HG03175 (cell line): ENCODE results near the gene CIAO2B.

Source experiments
- ATAC-seq: cut with Tn5 transposase; IDR thresholded peaks from one replicate; pipeline ENCODE4 v1.9.1; 2021; ENCODE audit warnings: mild to moderate bottlenecking, moderate library complexity; ENCODE audit not compliant: unreplicated experiment

The CIAO2B gene

GRCh38 chr16:66921729-66922450 lies 12.3 kb downstream of the CIAO2B start:
- no peak for ATAC-seq

DNA sequence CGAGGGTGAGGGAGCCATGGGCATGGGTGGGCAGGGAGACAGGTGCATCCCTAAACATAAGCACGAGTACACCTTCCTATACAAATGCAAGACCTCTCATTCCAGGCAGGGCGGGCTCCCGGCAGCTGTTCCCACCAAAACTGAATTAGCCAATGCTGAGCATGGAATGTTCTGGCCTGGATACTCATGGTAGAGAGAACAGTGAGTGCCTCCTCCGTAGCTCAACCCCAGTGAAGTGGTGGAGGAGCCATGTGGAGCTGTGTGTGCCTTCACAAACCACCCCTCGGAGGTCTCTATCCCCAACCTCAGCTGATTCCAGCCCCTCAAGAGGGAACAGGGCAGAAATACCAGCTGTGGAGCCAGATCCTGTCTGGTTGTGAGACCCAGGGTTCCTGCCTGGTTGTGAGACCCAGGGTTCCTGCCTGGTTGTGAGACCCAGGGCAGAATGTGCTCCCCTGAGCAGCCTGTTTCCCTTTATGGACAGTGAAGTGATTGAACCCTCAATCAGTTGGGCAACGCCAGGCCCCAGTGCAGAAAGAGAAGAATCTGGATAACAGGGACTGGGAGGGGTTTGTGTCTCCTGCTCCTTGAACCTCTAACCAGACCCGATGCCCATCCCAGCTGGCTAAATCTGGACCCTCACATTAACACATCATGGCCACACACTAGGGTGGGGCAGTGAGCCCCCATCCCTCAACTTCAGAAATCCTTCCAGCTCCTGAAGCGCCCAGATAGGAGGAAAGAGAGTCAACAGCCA lies 13.1 kb downstream of the CIAO2B start:
- ATAC-seq, result no peak

GRCh38 chr16:66920299-66920590 lies 14.0 kb downstream of the CIAO2B start:
- no peak for ATAC-seq

- ATAC-seq, result no peak
These were observed 14.5 kb downstream of the CIAO2B start for GRCh38 chr16:66919569-66920298.

DNA sequence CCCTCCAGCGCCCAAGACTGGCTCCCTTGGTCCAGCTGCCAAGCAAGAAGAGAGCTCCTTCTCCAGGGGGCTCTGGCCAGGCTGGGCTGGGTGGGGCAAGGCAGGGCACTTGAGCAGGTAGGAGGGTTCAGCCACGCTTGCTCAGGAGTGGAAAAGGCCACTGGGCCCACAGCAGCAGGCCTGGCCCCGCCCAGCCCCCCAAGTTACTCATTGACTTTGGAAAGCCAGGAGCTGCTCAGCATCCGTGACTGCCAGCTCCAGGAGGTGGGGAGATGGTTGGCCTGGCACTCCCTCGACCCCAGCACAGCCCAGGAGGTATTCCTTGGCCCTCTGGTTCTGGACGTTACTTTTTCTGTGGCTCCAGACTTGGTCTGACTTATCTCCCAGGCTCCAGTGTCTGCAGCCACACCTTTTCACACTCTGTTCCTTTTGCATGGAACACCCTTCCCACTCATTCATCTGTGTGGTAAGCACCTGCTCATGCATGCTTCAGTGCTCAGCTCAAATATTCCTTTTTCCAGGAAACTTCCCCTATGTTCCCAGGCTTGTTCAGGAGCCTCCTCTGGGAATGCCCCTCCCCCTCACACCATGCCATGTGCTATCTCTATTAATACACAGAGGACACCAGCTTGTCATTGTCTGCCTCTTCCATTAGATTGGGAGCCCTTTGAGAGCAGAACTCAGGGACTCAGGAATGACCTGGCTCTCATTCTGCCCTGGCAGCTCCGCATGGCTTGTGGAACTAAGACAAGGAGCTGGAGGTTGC lies 15.2 kb downstream of the CIAO2B start, which contains the start of gene CDH16:
CDH16 (minus strand) TSS at position 83 of the 766 bp plus-strand sequence. CDS start 820 bp downstream, outside the sequence.
- ATAC-seq, result no peak

GRCh38 chr16:66918355-66918754 lies 15.8 kb downstream of the CIAO2B start:
- ATAC-seq, result no peak

DNA sequence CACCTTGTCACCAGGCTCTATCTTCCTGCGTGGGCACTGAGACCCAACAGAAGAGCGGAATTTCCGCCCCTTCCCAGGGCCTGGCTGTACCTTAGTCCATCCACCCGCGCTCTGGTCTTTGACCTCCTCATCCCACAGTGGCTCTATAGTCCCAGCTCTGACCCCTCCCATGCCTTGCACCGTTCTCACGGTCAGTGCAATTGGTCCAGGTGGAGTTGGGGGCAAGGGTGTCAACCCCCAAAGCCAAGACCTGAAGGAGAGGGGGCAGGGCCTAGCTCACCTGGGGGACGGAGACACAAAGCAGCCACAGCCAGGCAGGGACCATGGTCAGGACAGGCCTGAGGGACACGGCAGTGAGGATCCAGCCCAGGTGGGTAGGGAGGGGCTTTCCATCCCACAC lies 16.5 kb downstream of the CIAO2B start:
- ATAC-seq, result no peak

- ATAC-seq, result no peak
These were observed 17.7 kb downstream of the CIAO2B start for GRCh38 chr16:66916518-66916917.

- ATAC-seq, result no peak
These were observed 19.2 kb downstream of the CIAO2B start for GRCh38 chr16:66915041-66915440.

- ATAC-seq, result no peak
These were observed 19.7 kb downstream of the CIAO2B start for GRCh38 chr16:66914541-66914940.

DNA sequence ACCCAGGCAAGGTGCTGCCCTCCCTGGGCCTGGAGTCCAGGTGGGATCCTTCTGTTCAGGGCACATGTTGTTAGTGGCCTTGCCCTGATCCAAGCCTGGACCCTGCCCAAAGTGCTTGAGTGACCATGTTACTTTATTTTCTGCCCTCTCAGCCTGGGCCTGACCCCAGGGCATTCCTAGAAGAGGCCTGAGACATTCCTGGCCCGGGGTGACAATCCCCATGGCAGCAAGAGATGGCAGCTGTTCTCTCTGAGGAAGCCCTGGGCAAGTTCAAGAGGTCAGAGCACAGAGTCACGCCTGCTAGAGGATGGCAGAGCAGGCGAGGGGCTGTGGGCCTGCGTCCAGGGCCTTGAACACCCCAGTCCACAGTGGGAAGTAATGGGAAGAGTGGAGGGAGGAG lies 20.5 kb downstream of the CIAO2B start:
- ATAC-seq, result no peak

DNA sequence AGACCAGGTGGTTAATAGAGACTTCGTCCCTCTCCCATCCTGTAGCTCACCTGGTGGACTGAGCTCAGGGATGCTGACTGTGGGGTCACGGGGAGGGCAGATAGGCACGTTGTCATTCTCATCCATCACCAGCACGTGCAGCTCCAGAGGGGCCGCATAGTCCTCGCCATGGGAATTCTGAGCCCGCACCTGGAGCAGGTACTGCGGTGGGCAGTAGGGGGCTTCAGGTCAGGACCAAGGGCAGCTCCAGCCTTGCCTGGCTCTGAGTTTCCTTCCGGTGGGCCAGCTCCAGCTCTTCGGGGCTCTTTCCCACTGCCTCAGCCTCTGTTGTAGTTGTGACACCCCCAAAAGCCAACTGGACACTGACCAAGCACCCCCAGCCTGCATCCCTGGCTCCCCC lies 21.1 kb downstream of the CIAO2B start:
- no peak for ATAC-seq

DNA sequence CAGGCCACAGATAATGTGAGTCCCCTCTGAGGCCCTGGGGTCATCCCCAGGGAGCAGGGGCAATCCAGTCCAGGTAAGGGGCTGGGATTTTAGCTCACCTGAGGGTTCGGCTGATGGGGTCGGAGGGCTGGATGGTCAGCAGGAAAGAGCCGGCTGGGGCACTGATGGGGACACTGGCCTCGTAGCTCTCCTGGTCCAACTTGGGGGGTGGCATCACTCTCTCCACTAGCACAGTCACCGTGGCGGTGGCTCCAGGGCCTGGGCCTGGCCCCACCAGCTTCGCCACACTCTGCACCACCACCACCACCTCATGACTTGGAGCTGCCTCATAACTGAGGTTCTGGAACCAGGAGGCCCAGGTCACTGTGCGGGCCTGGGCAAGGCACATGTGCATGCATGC lies 22.4 kb downstream of the CIAO2B start:
- no peak for ATAC-seq

GRCh38 chr16:66911112-66911511 lies 23.1 kb downstream of the CIAO2B start:
- no peak for ATAC-seq

GRCh38 chr16:66910175-66910940 lies 23.8 kb downstream of the CIAO2B start:
- ATAC-seq, result no peak

DNA sequence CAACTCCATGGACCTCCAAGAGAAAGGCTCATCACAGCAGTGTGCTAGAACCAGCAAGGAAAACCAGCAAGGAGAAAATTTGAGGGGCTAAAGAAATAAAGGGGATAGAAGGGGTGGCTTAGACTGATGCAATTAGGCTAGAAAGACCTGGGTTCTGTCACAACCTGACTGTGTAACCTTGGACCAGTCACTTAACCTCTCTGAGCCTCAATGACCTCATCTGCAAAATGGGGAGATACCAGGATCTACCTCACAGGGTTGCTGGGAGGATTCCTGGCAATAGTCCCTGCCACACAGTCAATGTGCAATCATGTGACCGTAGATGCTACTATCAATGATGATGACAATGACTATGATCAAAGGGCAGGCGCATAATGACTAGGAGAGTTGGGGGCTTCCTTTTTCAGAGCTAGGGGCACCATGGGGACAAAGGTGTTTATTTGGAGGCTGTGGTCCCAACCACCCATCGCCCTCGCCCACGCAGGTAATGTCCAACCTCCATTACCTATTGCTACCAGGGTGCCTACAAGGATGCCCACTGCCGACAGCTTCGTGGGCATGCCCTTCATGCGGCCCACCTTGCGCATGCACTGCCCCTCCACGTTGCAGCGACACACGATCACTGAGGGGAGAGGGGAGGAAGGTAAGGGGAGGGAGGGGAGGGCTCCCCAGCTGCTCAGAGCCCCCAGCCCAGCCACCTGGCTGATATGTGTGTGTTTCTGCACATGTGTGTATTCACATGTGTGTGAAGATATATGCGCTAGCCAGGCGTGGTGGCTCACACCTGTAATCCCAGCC lies 25.2 kb downstream of the CIAO2B start:
- no peak for ATAC-seq

DNA sequence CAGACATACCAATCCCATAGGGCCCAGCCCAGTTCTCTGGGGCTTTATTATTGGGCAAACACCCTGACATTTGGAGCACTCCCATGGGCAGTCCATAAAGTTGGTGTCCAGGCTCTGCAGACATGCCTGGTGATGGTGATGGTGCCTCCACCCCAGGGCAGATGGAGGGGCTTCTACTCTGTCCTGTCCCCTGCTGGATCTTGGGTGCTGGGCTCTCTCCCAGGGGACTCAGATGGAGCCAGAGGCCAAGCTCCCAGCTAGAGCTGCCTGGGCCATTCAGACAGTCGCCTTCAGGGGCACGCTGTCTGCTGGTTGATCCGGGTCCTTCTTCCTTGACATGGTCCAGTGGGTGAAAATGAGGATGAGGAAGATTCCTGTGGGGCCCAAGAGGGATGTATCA lies 26.1 kb downstream of the CIAO2B start:
- no peak for ATAC-seq

GRCh38 chr16:66906916-66907836 lies 27.0 kb downstream of the CIAO2B start:
- ATAC-seq, result no peak
